Measurements from ENCODE around the gene PARD3.

- TF ChIP-seq POLR2A (IDR thresholded peaks at IDR 0.05) (no peak), POLR2AphosphoS5 (IDR thresholded peaks at IDR 0.05) (no peak), CTCF (IDR thresholded peaks at IDR 0.05) (no peak)
Observed at GRCh38 chr10:34702982-34703381, 112.1 kb downstream of the PARD3 start.
